ENCODE data around the gene TMOD1.

TMOD1 gene

DNA sequence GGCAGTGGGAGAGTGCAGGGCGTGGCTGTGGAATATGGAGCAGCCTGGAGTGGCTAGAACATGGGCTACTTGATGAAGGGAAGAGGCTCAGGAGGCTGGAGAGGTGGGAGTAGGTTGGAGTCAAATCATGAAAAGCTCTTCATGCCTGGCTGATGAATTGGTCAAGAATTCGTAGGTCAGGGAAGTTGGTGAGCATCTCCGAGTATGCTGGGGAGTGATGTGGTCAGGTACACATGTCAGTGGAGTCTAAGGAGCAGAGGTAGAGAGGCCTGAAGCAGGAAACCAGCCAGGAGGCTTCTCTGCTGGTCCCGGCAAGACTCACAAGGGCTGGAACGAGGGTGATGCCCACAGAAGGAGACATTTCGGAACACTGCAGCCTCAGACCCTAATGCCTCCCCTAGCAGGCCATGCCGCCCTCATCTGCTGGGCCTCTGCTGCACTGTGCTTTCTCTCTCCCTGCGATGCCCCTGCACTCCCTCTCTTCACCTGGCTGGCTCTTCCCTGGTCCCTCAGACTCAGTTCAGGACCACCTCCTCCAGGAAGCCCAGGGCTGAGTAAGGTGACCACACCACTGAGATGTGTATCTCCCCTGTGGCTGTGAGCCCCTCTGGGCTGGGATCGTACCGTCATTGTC, 33.6 kb downstream of the TMOD1 start:
- Histone ChIP-seq H3K4me1 (ENCODE audit: insufficient read depth, low read length) (no peaks in the 10 kb centered on the region), H3K36me3 (ENCODE audit: insufficient read depth, low read length) (no peaks in the 10 kb centered on the region), H3K9me3 (ENCODE audit: control insufficient read depth, insufficient read depth, low read length) (no peaks in the 10 kb centered on the region), H3K9ac (ENCODE audit: low read depth, low read length) (no peak overlapping the region)

- H3K4me1 ChIP-seq (ENCODE audit: insufficient read depth, low read length), result no peaks in the 10 kb centered on the region
- H3K9me3 ChIP-seq (ENCODE audit: control insufficient read depth, insufficient read depth, low read length), result no peaks in the 10 kb centered on the region
- no peaks in the 10 kb centered on the region for H3K36me3 ChIP-seq (ENCODE audit: insufficient read depth, low read length)
- H3K9ac ChIP-seq (ENCODE audit: low read depth, low read length), result no peak overlapping the region
Observed at GRCh38 chr9:97535771-97536170, 34.3 kb downstream of the TMOD1 start.

DNA sequence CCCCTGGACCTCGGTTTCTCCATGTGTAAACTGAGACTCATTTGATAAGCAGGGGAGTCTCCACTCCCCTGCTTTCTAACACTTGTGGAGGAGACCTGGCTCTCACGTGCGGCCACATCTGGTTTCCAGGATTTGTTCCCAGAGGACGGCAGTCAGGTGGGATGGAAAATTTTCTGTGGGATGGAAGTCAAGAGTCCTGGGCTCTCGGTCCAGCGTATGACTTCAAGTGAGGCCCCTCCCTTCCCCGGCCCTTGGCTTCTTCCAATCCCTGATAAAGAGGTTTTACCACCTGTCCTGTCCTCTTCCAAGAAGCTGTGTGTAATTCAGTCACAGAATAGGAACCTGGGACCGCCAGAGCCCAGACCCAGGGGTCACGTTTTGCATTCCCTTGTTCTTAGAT, 35.0 kb downstream of the TMOD1 start:
- no peaks in the 10 kb centered on the region for H3K4me1 ChIP-seq (ENCODE audit: insufficient read depth, low read length)
- no peaks in the 10 kb centered on the region for H3K36me3 ChIP-seq (ENCODE audit: insufficient read depth, low read length)
- H3K9ac ChIP-seq (ENCODE audit: low read depth, low read length), result no peak overlapping the region
- no peaks in the 10 kb centered on the region for H3K9me3 ChIP-seq (ENCODE audit: control insufficient read depth, insufficient read depth, low read length)

GRCh38 chr9:97543561-97543960, 42.1 kb downstream of the TMOD1 start:
- Histone ChIP-seq H3K36me3 (ENCODE audit: insufficient read depth, low read length) (no peaks in the 10 kb centered on the region), H3K9me3 (ENCODE audit: control insufficient read depth, insufficient read depth, low read length) (no peaks in the 10 kb centered on the region), H3K4me1 (ENCODE audit: insufficient read depth, low read length) (peaks cover 7% of the 10 kb centered on the region), H3K9ac (ENCODE audit: low read depth, low read length) (no peak overlapping the region)

GRCh38 chr9:97545486-97545885, 44.0 kb downstream of the TMOD1 start:
- Histone ChIP-seq H3K36me3 (ENCODE audit: insufficient read depth, low read length) (no peaks in the 10 kb centered on the region), H3K9me3 (ENCODE audit: control insufficient read depth, insufficient read depth, low read length) (no peaks in the 10 kb centered on the region), H3K4me1 (ENCODE audit: insufficient read depth, low read length) (peaks cover 7% of the 10 kb centered on the region), H3K9ac (ENCODE audit: low read depth, low read length) (no peak overlapping the region)

- Histone ChIP-seq H3K9ac (ENCODE audit: low read depth, low read length) (no peak overlapping the region), H3K4me1 (ENCODE audit: insufficient read depth, low read length) (peaks cover 7% of the 10 kb centered on the region), H3K9me3 (ENCODE audit: control insufficient read depth, insufficient read depth, low read length) (no peaks in the 10 kb centered on the region), H3K36me3 (ENCODE audit: insufficient read depth, low read length) (no peaks in the 10 kb centered on the region)
Observed at GRCh38 chr9:97547098-97547829, 45.8 kb downstream of the TMOD1 start.

- Histone ChIP-seq H3K9ac (ENCODE audit: low read depth, low read length) (no peak overlapping the region), H3K9me3 (ENCODE audit: control insufficient read depth, insufficient read depth, low read length) (no peaks in the 10 kb centered on the region), H3K4me1 (ENCODE audit: insufficient read depth, low read length) (peaks cover 6% of the 10 kb centered on the region), H3K36me3 (ENCODE audit: insufficient read depth, low read length) (no peaks in the 10 kb centered on the region)
Observed at GRCh38 chr9:97548379-97548778, 46.9 kb downstream of the TMOD1 start.

- Histone ChIP-seq H3K9me3 (ENCODE audit: control insufficient read depth, insufficient read depth, low read length) (no peaks in the 10 kb centered on the region), H3K36me3 (ENCODE audit: insufficient read depth, low read length) (no peaks in the 10 kb centered on the region), H3K9ac (ENCODE audit: low read depth, low read length) (no peak overlapping the region), H3K4me1 (ENCODE audit: insufficient read depth, low read length) (no peaks in the 10 kb centered on the region)
Observed at GRCh38 chr9:97548819-97549540, 47.5 kb downstream of the TMOD1 start.

GRCh38 chr9:97550386-97550785, 48.9 kb downstream of the TMOD1 start:
- Histone ChIP-seq H3K4me1 (ENCODE audit: insufficient read depth, low read length) (no peaks in the 10 kb centered on the region), H3K9me3 (ENCODE audit: control insufficient read depth, insufficient read depth, low read length) (no peaks in the 10 kb centered on the region), H3K9ac (ENCODE audit: low read depth, low read length) (no peak overlapping the region), H3K36me3 (ENCODE audit: insufficient read depth, low read length) (no peaks in the 10 kb centered on the region)

DNA sequence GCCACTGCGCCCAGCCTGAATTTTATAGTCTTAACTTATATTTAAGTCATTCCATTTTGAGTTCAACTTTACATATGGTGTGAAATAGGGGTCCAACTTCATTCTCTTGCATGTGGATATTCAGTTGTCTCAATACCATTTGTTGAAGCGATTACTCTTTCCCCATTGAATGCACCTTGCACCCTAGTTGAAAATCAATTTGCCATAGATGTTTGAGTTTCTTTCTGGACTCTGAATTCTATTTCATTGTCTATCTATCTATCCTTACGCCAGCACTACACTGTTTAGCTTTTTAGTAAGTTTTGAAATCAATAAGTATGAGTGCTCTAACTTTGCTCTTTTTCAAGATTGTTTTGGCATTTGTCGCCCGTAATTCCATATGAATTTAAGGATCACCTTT, 49.8 kb downstream of the TMOD1 start:
- Histone ChIP-seq H3K9me3 (ENCODE audit: control insufficient read depth, insufficient read depth, low read length) (no peaks in the 10 kb centered on the region), H3K4me1 (ENCODE audit: insufficient read depth, low read length) (no peaks in the 10 kb centered on the region), H3K36me3 (ENCODE audit: insufficient read depth, low read length) (no peaks in the 10 kb centered on the region), H3K9ac (ENCODE audit: low read depth, low read length) (no peak overlapping the region)

- Histone ChIP-seq H3K9me3 (ENCODE audit: control insufficient read depth, insufficient read depth, low read length) (no peaks in the 10 kb centered on the region), H3K36me3 (ENCODE audit: insufficient read depth, low read length) (no peaks in the 10 kb centered on the region)
Observed at GRCh38 chr9:97553141-97553540, 51.7 kb downstream of the TMOD1 start.

GRCh38 chr9:97553841-97554240, 52.4 kb downstream of the TMOD1 start:
- Histone ChIP-seq H3K36me3 (ENCODE audit: insufficient read depth, low read length) (no peaks in the 10 kb centered on the region), H3K9ac (ENCODE audit: low read depth, low read length) (no peak overlapping the region), H3K9me3 (ENCODE audit: control insufficient read depth, insufficient read depth, low read length) (no peaks in the 10 kb centered on the region), H3K4me1 (ENCODE audit: insufficient read depth, low read length) (no peaks in the 10 kb centered on the region)

More at GRCh38 chr9:97553141-97553540, 51.7 kb downstream of the TMOD1 start:
- no peaks in the 10 kb centered on the region for H3K4me1 ChIP-seq (ENCODE audit: insufficient read depth, low read length)
- H3K9ac ChIP-seq (ENCODE audit: low read depth, low read length), result no peak overlapping the region

DNA sequence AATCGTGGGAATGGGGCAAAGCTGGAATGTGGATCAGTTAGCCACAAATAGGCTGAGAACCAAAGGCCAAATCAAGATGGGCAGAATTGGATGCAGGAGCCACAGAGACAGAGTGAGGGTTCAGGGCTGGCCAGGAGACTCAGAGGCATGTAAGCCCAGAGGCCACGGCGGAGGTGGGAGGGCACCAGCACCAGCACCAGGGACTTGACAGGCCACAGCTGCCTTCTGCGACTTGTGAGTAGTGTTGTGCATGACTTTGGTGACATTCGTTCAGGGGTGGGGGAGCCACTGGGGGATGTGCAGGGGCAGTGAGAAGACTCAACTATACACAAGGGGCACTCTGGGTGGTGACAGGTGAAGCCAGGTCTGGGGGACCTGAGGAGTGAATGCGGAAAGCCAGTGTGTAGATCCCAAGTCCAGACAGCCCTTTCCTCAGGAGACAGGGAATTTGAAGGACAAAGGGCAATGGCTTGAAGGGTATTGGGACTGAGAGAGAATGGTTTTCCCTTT, 53.2 kb downstream of the TMOD1 start:
- Histone ChIP-seq H3K9me3 (ENCODE audit: control insufficient read depth, insufficient read depth, low read length) (no peaks in the 10 kb centered on the region), H3K4me1 (ENCODE audit: insufficient read depth, low read length) (no peaks in the 10 kb centered on the region), H3K36me3 (ENCODE audit: insufficient read depth, low read length) (no peaks in the 10 kb centered on the region), H3K9ac (ENCODE audit: low read depth, low read length) (no peak overlapping the region)

GRCh38 chr9:97555164-97555563, 53.7 kb downstream of the TMOD1 start:
- H3K9me3 ChIP-seq (ENCODE audit: control insufficient read depth, insufficient read depth, low read length), result no peaks in the 10 kb centered on the region
- H3K36me3 ChIP-seq (ENCODE audit: insufficient read depth, low read length), result no peaks in the 10 kb centered on the region
- no peaks in the 10 kb centered on the region for H3K4me1 ChIP-seq (ENCODE audit: insufficient read depth, low read length)
- no peak overlapping the region for H3K9ac ChIP-seq (ENCODE audit: low read depth, low read length)

All from ES-I3 (cell line).